ENCODE data around the gene BCAP29. TPM values are rescaled to one million over a fixed set of nuclear protein-coding genes. Genes with fewer than 3 reads are reported as not detected.
"Not testable (repeated sequence)": the region's sequence is repeated elsewhere in the genome, so short reads cannot be mapped to it uniquely, and the experiment has no call there.

Gene BCAP29
- total RNA-seq, 2 donors from 2014 or later: 39.5 to 46.0 TPM

DNA sequence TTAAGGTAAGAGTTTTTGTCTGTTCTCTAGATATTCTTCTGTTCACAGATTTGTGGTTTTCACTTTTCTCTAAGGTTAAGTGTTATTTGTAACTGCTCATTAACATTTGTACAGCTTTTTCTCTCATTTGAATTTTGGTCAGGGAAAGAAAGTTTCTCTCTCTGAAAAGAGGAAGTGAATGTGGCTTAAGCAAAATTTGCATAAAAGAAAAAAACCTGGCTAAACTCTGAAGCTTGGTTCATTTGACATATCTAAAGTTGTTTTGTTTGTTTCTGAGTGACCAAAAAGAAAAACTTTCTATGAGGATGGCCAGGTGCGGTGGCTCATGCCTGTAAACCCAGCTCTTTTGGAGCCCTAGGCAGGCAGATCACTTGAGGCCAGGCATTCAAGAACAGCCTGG, 58.5 kb downstream of the BCAP29 start:
- Histone ChIP-seq H3K4me3 (ENCODE audit: low read length) (no peak overlapping the region), H3K27me3 (ENCODE audit: control insufficient read depth, insufficient read depth, low read length, poor library complexity, severe bottlenecking) (no peaks in the 10 kb centered on the region), H3K4me1 (ENCODE audit: control insufficient read depth, insufficient read depth, low read length) (no peaks in the 10 kb centered on the region), H3K9me3 (ENCODE audit: control insufficient read depth, low read length) (no peaks in the 10 kb centered on the region), H3K9ac (ENCODE audit: extremely low read depth, low read length, poor library complexity, severe bottlenecking) (no peak overlapping the region), H3K36me3 (ENCODE audit: control insufficient read depth, insufficient read depth, low read length) (no peaks in the 10 kb centered on the region), H3K27ac (ENCODE audit: low read depth, low read length) (no peak overlapping the region)
- Mint-ChIP-seq H3K27me3 (ENCODE audit: insufficient read depth) (peaks cover 2% of the 10 kb centered on the region), H3K4me3 (no peak overlapping the region), H3K36me3 (ENCODE audit: low read depth) (no peaks in the 10 kb centered on the region), H3K4me1 (no peaks in the 10 kb centered on the region), H3K9me3 (no peaks in the 10 kb centered on the region), H3K27ac (no peak overlapping the region)
- DNase-seq: no peak
- WGBS, 2 experiments (ENCODE audit: insufficient coverage in 1 of 2, insufficient read length in 1 of 2): 80 to 81% methylated on average over 1 of the region's 1 CpG
- TF ChIP-seq, protein P1, sequence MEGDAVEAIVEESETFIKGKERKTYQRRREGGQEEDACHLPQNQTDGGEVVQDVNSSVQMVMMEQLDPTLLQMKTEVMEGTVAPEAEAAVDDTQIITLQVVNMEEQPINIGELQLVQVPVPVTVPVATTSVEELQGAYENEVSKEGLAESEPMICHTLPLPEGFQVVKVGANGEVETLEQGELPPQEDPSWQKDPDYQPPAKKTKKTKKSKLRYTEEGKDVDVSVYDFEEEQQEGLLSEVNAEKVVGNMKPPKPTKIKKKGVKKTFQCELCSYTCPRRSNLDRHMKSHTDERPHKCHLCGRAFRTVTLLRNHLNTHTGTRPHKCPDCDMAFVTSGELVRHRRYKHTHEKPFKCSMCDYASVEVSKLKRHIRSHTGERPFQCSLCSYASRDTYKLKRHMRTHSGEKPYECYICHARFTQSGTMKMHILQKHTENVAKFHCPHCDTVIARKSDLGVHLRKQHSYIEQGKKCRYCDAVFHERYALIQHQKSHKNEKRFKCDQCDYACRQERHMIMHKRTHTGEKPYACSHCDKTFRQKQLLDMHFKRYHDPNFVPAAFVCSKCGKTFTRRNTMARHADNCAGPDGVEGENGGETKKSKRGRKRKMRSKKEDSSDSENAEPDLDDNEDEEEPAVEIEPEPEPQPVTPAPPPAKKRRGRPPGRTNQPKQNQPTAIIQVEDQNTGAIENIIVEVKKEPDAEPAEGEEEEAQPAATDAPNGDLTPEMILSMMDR (conservative IDR thresholded peaks at IDR 0.05): no peak

DNA sequence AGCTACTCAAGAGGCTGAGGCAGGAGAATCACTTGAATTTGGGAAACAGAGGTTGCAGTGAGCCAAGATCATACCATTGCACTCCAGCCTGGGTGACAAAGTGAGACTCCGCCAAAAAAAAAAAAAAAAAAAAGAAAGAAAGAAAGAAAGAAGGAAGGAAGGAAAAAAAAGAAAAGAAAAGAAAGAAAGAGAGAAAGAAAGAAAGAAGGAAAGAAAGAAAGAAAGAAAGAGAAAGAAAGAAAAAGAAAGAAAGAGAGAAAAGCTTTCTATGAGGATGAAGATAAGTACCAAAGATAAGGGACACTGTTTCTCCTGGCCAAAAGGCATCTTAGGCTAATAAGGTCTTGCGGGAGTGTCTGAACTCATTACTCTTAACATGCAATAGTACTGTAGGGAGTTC, 59.0 kb downstream of the BCAP29 start:
- not testable (repeated sequence) for H3K36me3 Mint-ChIP-seq (ENCODE audit: low read depth); H3K27ac Mint-ChIP-seq; H3K4me3 ChIP-seq (ENCODE audit: low read length); H3K27me3 ChIP-seq (ENCODE audit: control insufficient read depth, insufficient read depth, low read length, poor library complexity, severe bottlenecking); H3K4me1 ChIP-seq (ENCODE audit: control insufficient read depth, insufficient read depth, low read length); H3K4me3 Mint-ChIP-seq; H3K9me3 Mint-ChIP-seq; H3K9ac ChIP-seq (ENCODE audit: extremely low read depth, low read length, poor library complexity, severe bottlenecking); H3K4me1 Mint-ChIP-seq; DNase-seq; H3K27ac ChIP-seq (ENCODE audit: low read depth, low read length); H3K27me3 Mint-ChIP-seq (ENCODE audit: insufficient read depth); H3K36me3 ChIP-seq (ENCODE audit: control insufficient read depth, insufficient read depth, low read length); H3K9me3 ChIP-seq (ENCODE audit: control insufficient read depth, low read length)
- WGBS, 2 experiments (ENCODE audit: insufficient coverage in 1 of 2, insufficient read length in 1 of 2): 97 to 100% methylated on average over 1 to 2 of the region's 2 CpGs

DNA sequence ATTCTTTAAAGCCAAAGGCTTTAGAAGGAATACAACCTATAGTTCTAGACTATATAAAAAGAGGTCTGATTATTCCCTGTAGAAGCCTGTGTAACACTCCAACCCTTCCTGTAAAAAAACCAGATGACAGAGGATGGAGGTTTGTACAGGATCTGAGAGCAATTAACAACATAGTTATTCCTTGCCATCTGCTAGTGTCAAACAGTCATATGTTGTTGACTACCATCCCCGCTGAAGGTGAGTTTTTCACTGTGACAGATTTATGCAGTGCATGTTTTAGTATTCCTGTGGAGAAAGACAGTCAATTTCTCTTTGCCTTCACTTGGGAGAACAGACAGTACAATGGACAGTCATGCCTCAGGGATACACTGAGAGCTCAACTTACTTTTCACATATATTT, 61.6 kb downstream of the BCAP29 start:
- Histone ChIP-seq H3K9ac (ENCODE audit: extremely low read depth, low read length, poor library complexity, severe bottlenecking) (no peak overlapping the region), H3K27ac (ENCODE audit: low read depth, low read length) (no peak overlapping the region), H3K4me1 (ENCODE audit: control insufficient read depth, insufficient read depth, low read length) (no peaks in the 10 kb centered on the region), H3K27me3 (ENCODE audit: control insufficient read depth, insufficient read depth, low read length, poor library complexity, severe bottlenecking) (no peaks in the 10 kb centered on the region), H3K4me3 (ENCODE audit: low read length) (no peak overlapping the region), H3K9me3 (ENCODE audit: control insufficient read depth, low read length) (no peaks in the 10 kb centered on the region), H3K36me3 (ENCODE audit: control insufficient read depth, insufficient read depth, low read length) (no peaks in the 10 kb centered on the region)
- TF ChIP-seq, protein P1 (conservative IDR thresholded peaks at IDR 0.05): no peak
- Mint-ChIP-seq H3K4me3 (no peak overlapping the region), H3K27ac (no peak overlapping the region), H3K4me1 (no peaks in the 10 kb centered on the region), H3K27me3 (ENCODE audit: insufficient read depth) (peaks cover 3% of the 10 kb centered on the region), H3K9me3 (peaks cover 2% of the 10 kb centered on the region), H3K36me3 (ENCODE audit: low read depth) (no peaks in the 10 kb centered on the region)
- DNase-seq: no peak
- WGBS, 2 experiments (ENCODE audit: insufficient coverage in 1 of 2, insufficient read length in 1 of 2): 79% methylated on average over 1 of the region's 1 CpG; no CpG with 5 or more reads in 1 of the 2 experiments

DNA sequence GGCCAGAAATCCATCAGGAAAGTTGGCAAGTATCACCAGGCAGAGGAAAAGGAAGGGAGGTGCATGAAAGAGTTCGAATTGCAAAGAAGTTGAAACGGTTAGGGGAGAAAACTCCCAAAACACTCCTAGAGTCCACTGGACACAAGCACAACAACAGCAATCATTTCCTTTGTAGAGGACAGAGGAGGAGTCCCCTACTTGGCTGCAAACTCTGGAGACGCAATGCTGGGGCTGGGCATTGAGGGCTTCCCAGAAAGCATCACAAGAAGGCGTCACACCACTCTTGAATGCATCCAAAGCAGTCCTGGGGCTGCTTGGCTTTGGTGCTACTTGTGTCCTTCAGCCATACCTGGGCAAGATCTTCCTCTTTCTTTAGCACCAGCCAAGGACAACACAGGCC, 62.5 kb downstream of the BCAP29 start:
- TF ChIP-seq, protein P1 (conservative IDR thresholded peaks at IDR 0.05): no peak
- no peaks in the 10 kb centered on the region for H3K36me3 Mint-ChIP-seq (ENCODE audit: low read depth)
- H3K9me3 ChIP-seq (ENCODE audit: control insufficient read depth, low read length): no peaks in the 10 kb centered on the region
- no peaks in the 10 kb centered on the region for H3K36me3 ChIP-seq (ENCODE audit: control insufficient read depth, insufficient read depth, low read length)
- no peaks in the 10 kb centered on the region for H3K4me1 Mint-ChIP-seq
- H3K4me3 ChIP-seq (ENCODE audit: low read length): no peak overlapping the region
- H3K27ac Mint-ChIP-seq: no peak overlapping the region
- no peak overlapping the region for H3K4me3 Mint-ChIP-seq
- DNase-seq: no peak
- H3K9me3 Mint-ChIP-seq: peaks cover 2% of the 10 kb centered on the region
- peaks cover 3% of the 10 kb centered on the region for H3K27me3 Mint-ChIP-seq (ENCODE audit: insufficient read depth)
- H3K27me3 ChIP-seq (ENCODE audit: control insufficient read depth, insufficient read depth, low read length, poor library complexity, severe bottlenecking): no peaks in the 10 kb centered on the region
- no peak overlapping the region for H3K9ac ChIP-seq (ENCODE audit: extremely low read depth, low read length, poor library complexity, severe bottlenecking)
- no peak overlapping the region for H3K27ac ChIP-seq (ENCODE audit: low read depth, low read length)
- H3K4me1 ChIP-seq (ENCODE audit: control insufficient read depth, insufficient read depth, low read length): no peaks in the 10 kb centered on the region
- WGBS, 2 experiments (ENCODE audit: insufficient coverage in 1 of 2, insufficient read length in 1 of 2): 88 to 100% methylated on average over 1 to 4 of the region's 4 CpGs
